ENCODE data around the gene LRRC25. TPM values are rescaled to one million over a fixed set of nuclear protein-coding genes. Genes with fewer than 3 reads are reported as not detected.

Gene LRRC25
- total and polyA plus RNA-seq, 2 donors (not counting 3 experiments of a cell fraction or from before 2014, with no cell fraction given) = not detected

- no peaks in the 10 kb centered on the region for H3K9me3 ChIP-seq (replicated peaks; ENCODE audit: control insufficient read depth, insufficient read depth, low read length)
- no peak overlapping the region for H3K27ac ChIP-seq (ENCODE audit: insufficient read depth, low read depth, low read length)
- no peak overlapping the region for H3K4me2 ChIP-seq (ENCODE audit: insufficient read depth, low read length)
- H3K4me1 ChIP-seq (ENCODE audit: control insufficient read depth, extremely low read depth, insufficient read depth, low read length) = peaks cover 6% of the 10 kb centered on the region
- no peaks in the 10 kb centered on the region for H3K27me3 ChIP-seq (ENCODE audit: control insufficient read depth in 2 of 2, insufficient read depth in 2 of 2, low read length in 2 of 2)
- H3K9me1 ChIP-seq (replicated peaks; ENCODE audit: control insufficient read depth, extremely low read depth, insufficient read depth, low read length) = no peaks in the 10 kb centered on the region
- intact Hi-C loops (cut with micrococcal nuclease) = no loop called here
- no peak overlapping the region for H2AFZ ChIP-seq (ENCODE audit: low read depth, low read length)
- no TSS peak for BruUV-seq (replicated peaks)
- ChIA-PET CTCF (interaction anchor here (0.5 to 9.4 kb wide), 9 partner anchors 9 to 113 kb away, joined by 3 to 115 read pairs (median 5); no protein-coding TSS in a partner anchor), POLR2A (interaction anchor here (1.0 kb wide), 1 partner anchor 112 kb away, joined by 4 read pairs; the partner anchor contains the start of gene JUND)
- no peak for FAIRE-seq
- no peak for DNase-seq (ENCODE audit: low read depth, low spot score)
- peaks cover 0 to 9% of the 10 kb centered on the region in 2 experiments for H3K36me3 ChIP-seq (ENCODE audit: control insufficient read depth in 2 of 2, extremely low read depth in 1 of 2, insufficient read depth in 2 of 2, low read length in 2 of 2)
- H3K9ac ChIP-seq (replicated peaks; ENCODE audit: extremely low read depth, insufficient read depth, low read length) = no peak overlapping the region
- H3K79me2 ChIP-seq (ENCODE audit: control insufficient read depth, insufficient read depth, low read length) = peaks cover 8% of the 10 kb centered on the region
- no peak overlapping the region for H3K4me3 ChIP-seq (replicated peaks in 1 of 3; ENCODE audit: insufficient read depth in 1 of 3, low read depth in 1 of 3, low read length in 3 of 3)
- TF ChIP-seq MYC (IDR thresholded peaks at IDR 0.05; ENCODE audit: low read depth, low read length) (no peak), EZH2 (IDR thresholded peaks at IDR 0.05; ENCODE audit: borderline replicate concordance, low read depth, low read length, severe bottlenecking) (no peak), POLR2AphosphoS5 (IDR thresholded peaks at IDR 0.05; ENCODE audit: insufficient read depth, low read depth, low read length) (no peak), FOS (IDR thresholded peaks at IDR 0.05; ENCODE audit: borderline replicate concordance, insufficient read depth, low read length) (no peak), POLR2A (IDR thresholded peaks at IDR 0.05; ENCODE audit: low read depth, low read length) (no peak), GATA2 (IDR thresholded peaks at IDR 0.05; ENCODE audit: insufficient read depth, insufficient read length, low read depth, low read length) (no peak)
- TF ChIP-seq, protein P1, sequence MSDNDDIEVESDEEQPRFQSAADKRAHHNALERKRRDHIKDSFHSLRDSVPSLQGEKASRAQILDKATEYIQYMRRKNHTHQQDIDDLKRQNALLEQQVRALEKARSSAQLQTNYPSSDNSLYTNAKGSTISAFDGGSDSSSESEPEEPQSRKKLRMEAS (IDR thresholded peaks at IDR 0.05; ENCODE audit: insufficient read depth, insufficient read length) = no peak
- TF ChIP-seq, protein P2, sequence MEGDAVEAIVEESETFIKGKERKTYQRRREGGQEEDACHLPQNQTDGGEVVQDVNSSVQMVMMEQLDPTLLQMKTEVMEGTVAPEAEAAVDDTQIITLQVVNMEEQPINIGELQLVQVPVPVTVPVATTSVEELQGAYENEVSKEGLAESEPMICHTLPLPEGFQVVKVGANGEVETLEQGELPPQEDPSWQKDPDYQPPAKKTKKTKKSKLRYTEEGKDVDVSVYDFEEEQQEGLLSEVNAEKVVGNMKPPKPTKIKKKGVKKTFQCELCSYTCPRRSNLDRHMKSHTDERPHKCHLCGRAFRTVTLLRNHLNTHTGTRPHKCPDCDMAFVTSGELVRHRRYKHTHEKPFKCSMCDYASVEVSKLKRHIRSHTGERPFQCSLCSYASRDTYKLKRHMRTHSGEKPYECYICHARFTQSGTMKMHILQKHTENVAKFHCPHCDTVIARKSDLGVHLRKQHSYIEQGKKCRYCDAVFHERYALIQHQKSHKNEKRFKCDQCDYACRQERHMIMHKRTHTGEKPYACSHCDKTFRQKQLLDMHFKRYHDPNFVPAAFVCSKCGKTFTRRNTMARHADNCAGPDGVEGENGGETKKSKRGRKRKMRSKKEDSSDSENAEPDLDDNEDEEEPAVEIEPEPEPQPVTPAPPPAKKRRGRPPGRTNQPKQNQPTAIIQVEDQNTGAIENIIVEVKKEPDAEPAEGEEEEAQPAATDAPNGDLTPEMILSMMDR (IDR thresholded peaks at IDR 0.05; ENCODE audit: extremely low read depth in 1 of 2, insufficient read depth in 1 of 2, low read depth in 1 of 2, low read length in 2 of 2) = no peak
- dilution Hi-C loops (cut with MboI; ENCODE audit: extremely low pct_ligation_motif_present, low sequenced_read_pairs) = no loop called here
- H4K20me1 ChIP-seq (replicated peaks; ENCODE audit: control insufficient read depth, extremely low read depth, insufficient read depth, low read length) = no peaks in the 10 kb centered on the region
Measured at GRCh38 chr19:18392926-18393325, 4.5 kb downstream of the LRRC25 start.

Measured in endothelial cell of umbilical vein (primary cell).